K562 (cell line): Measurements from ENCODE around the gene LCNL1. TPM values are rescaled to one million over a fixed set of nuclear protein-coding genes. Genes with fewer than 3 reads are reported as not detected.

Experiments
- EGR1 ChIP-seq: fragments of 450-650 bp; conservative IDR thresholded peaks from 2 replicates; pipeline ENCODE4 v1.6.1; 2017; ENCODE audit warnings: mild to moderate bottlenecking
- POLR2G ChIP-seq: fragments of 200-400 bp; formaldehyde crosslinking; IDR thresholded peaks from 2 replicates; pipeline ENCODE4 v1.6.1; 2017; ENCODE audit warnings: low read depth, mild to moderate bottlenecking, antibody characterized with exemption, low read length, moderate library complexity
- PTBP1 ChIP-seq: fragments of 200-400 bp; formaldehyde crosslinking; IDR thresholded peaks from 2 replicates; pipeline ENCODE4 v1.6.1; 2017; ENCODE audit warnings: low read depth, low read length
- RCOR1 ChIP-seq, 2 experiments: IDR thresholded peaks; 2 replicates each; pipeline ENCODE4 v1.6.1; 2012; ENCODE audit warnings: low read depth in 2 of 2, low read length in 2 of 2, borderline replicate concordance in 1 of 2, improper control_type of control experiment in 1 of 2
- RERE ChIP-seq: sonication (generic); formaldehyde crosslinking; IDR thresholded peaks from 2 replicates; pipeline ENCODE4 v1.8.0; 2023; ENCODE audit warnings: missing genetic modification reagents, mild to moderate bottlenecking, borderline replicate concordance
- SIX5 ChIP-seq, 2 experiments: IDR thresholded peaks; 2 replicates each; pipeline ENCODE4 v1.6.1; 2011; ENCODE audit warnings: low read length in 2 of 2, borderline replicate concordance in 1 of 2, low read depth in 1 of 2, mild to moderate bottlenecking in 1 of 2, moderate library complexity in 1 of 2; ENCODE audit not compliant: insufficient read depth in 1 of 2
- TEAD4 ChIP-seq, 2 experiments: sonication (generic) in 1 of 2; formaldehyde crosslinking in 1 of 2; IDR thresholded peaks; 2 replicates each; pipeline versions ENCODE4 v1.6.1 to v1.8.0; 2012 to 2022; ENCODE audit warnings: borderline replicate concordance in 1 of 2, inconsistent platforms in 1 of 2, low read length in 1 of 2, mild to moderate bottlenecking in 1 of 2, missing genetic modification reagents in 1 of 2
- TRIM24 ChIP-seq, 2 experiments: fragments of 450-650 bp; IDR thresholded peaks; 2 replicates each; pipeline ENCODE4 v1.6.1; 2016
- ZMIZ1 ChIP-seq, 2 experiments: fragments of 150-350 bp in 1 of 2; IDR thresholded peaks; 2 replicates each; pipeline ENCODE4 v1.6.1; 2012 to 2016; ENCODE audit warnings: low read depth in 2 of 2, low read length in 2 of 2, mild to moderate bottlenecking in 1 of 2, moderate library complexity in 1 of 2
- ZNF134 ChIP-seq: fragments of 250-450 bp; sonication (Bioruptor Pico); conservative IDR thresholded peaks from 2 replicates; pipeline ENCODE4 v1.4.0; 2020
- ZNF764 ChIP-seq: fragments of 250-450 bp; sonication (Bioruptor Pico); IDR thresholded peaks from 2 replicates; pipeline ENCODE4 v1.4.0; 2020; ENCODE audit warnings: low read depth, mild to moderate bottlenecking, moderate library complexity
- polyA plus RNA-seq, 8 experiments: library from polyadenylated mRNA; depleted of rRNA in 4 of 8; stranded (reverse) in 5 of 8; unstranded in 3 of 8; fragments of >200 nt; fragmentation: Nextera tagmentation in 2 of 8; fragmentation: Illumina TruSeq in 1 of 8; extraction: Ambion mirVana in 2 of 8; extraction: Trizol in 1 of 8; gene quantifications; 2 replicates each; pipeline versions ENCODE4 v1.2.1 to v1.2.3, GENCODE V29; 2011 to 2014; ENCODE audit warnings: inconsistent platforms in 1 of 8, missing spikeins in 1 of 8
- total RNA-seq, 7 experiments: library from RNA; depleted of rRNA in 6 of 7; stranded (reverse); fragments of >200 nt in 6 of 7; fragmentation: Illumina TruSeq in 2 of 7; extraction: Trizol in 2 of 7; gene quantifications; 2 replicates each; pipeline versions ENCODE4 v1.2.1 to v1.2.3, GENCODE V29; 2011 to 2021; ENCODE audit warnings: low replicate concordance in 1 of 7
- TF ChIP-seq, protein P1 (sequence below): fragments of 450-650 bp; IDR thresholded peaks from 2 replicates; pipeline ENCODE4 v1.7.1; 2018; ENCODE audit warnings: mild to moderate bottlenecking, low read depth; ENCODE audit not compliant: partially characterized antibody

The LCNL1 gene
- total and polyA plus RNA-seq, 9 of the 15 experiments (the other 6 are each of a cell fraction or from before 2014, with no cell fraction given): 0.04 to 0.16 (median 0.04) TPM; not detected in 4

- TF ChIP-seq ZMIZ1 (IDR thresholded peaks at IDR 0.05; ENCODE audit: low read depth in 2 of 2, low read length in 2 of 2): peak in 1 of 2 experiments; percentile 96; a peak in 3 of 4 replicates
- no peak for TF ChIP-seq ZNF134 (CRISPR knock-in tag)
- TF ChIP-seq SIX5 (IDR thresholded peaks at IDR 0.05; ENCODE audit: borderline replicate concordance in 1 of 2, insufficient read depth in 1 of 2, low read depth in 1 of 2, low read length in 2 of 2): 0 out of 4 replicates have a peak, but pooled peaks have one; percentile 16 to 25
- TF ChIP-seq PTBP1: no peak
- TF ChIP-seq, protein P1, sequence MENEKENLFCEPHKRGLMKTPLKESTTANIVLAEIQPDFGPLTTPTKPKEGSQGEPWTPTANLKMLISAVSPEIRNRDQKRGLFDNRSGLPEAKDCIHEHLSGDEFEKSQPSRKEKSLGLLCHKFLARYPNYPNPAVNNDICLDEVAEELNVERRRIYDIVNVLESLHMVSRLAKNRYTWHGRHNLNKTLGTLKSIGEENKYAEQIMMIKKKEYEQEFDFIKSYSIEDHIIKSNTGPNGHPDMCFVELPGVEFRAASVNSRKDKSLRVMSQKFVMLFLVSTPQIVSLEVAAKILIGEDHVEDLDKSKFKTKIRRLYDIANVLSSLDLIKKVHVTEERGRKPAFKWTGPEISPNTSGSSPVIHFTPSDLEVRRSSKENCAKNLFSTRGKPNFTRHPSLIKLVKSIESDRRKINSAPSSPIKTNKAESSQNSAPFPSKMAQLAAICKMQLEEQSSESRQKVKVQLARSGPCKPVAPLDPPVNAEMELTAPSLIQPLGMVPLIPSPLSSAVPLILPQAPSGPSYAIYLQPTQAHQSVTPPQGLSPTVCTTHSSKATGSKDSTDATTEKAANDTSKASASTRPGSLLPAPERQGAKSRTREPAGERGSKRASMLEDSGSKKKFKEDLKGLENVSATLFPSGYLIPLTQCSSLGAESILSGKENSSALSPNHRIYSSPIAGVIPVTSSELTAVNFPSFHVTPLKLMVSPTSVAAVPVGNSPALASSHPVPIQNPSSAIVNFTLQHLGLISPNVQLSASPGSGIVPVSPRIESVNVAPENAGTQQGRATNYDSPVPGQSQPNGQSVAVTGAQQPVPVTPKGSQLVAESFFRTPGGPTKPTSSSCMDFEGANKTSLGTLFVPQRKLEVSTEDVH: peak; percentile 45
- TF ChIP-seq RCOR1 (IDR thresholded peaks at IDR 0.05; ENCODE audit: borderline replicate concordance in 1 of 2, low read depth in 2 of 2, low read length in 2 of 2): peak in 1 of 2 experiments; percentile 34; a peak in 2 of 4 replicates
- peak; percentile 49; the same call in 1 of the 2 replicates for TF ChIP-seq TEAD4 (IDR thresholded peaks at IDR 0.05; ENCODE audit: low read length)
- TF ChIP-seq TEAD4 (CRISPR knock-in tag; IDR thresholded peaks at IDR 0.05; ENCODE audit: borderline replicate concordance): no peak
- no peak for TF ChIP-seq RERE (CRISPR knock-in tag)
- peak; percentile 91 for TF ChIP-seq EGR1
- TF ChIP-seq ZNF764 (CRISPR knock-in tag): peak; percentile 72; the same call in 1 of the 2 replicates
- TF ChIP-seq POLR2G: peak; percentile 66
- TF ChIP-seq TRIM24 (IDR thresholded peaks at IDR 0.05): peak in 1 of 2 experiments; percentile 39; a peak in 1 of 4 replicates
Measured at GRCh38 chr9:136944519-136945332, 38.1 kb upstream of the LCNL1 start, which contains the start of the genes C8G and FBXW5 (continued).
